Spinal cord (tissue), 10 donors: ENCODE results near the gene ZCCHC7. TPM values are rescaled to one million over a fixed set of nuclear protein-coding genes. Genes with fewer than 3 reads are reported as not detected.
A peak's percentile ranks its signal among the peaks of the same experiment; 100 is the strongest.
"Not testable (repeated sequence)": the region's sequence is repeated elsewhere in the genome, so short reads cannot be mapped to it uniquely, and the experiment has no call there.

Source experiments
- DNase-seq, 6 donors: peaks; one replicate each; pipeline versions ENCODE4 v3.0.0 to v3.0.0-alpha.2; 2013 to 2015; ENCODE audit warnings: low spot score in 6 of 6, low read depth in 4 of 6
- H3K27ac ChIP-seq: one replicate; pipeline ENCODE4 v1.5.1; 2013; ENCODE audit warnings: low read depth, low read length, control low read depth
- H3K27me3 ChIP-seq: one replicate; pipeline ENCODE4 v1.6.1; 2013; ENCODE audit warnings: low read length; ENCODE audit not compliant: control insufficient read depth, insufficient read depth
- H3K36me3 ChIP-seq: one replicate; pipeline ENCODE4 v1.6.1; 2013; ENCODE audit warnings: low read length; ENCODE audit not compliant: control insufficient read depth, insufficient read depth
- H3K4me1 ChIP-seq: one replicate; pipeline ENCODE4 v1.6.1; 2013; ENCODE audit warnings: low read length; ENCODE audit not compliant: control insufficient read depth, insufficient read depth
- H3K4me3 ChIP-seq: one replicate; pipeline ENCODE4 v1.5.1; 2013; ENCODE audit warnings: low read depth, low read length, control low read depth
- H3K9me3 ChIP-seq: one replicate; pipeline ENCODE4 v1.6.1; 2013; ENCODE audit warnings: low read length; ENCODE audit not compliant: control insufficient read depth, insufficient read depth
- WGBS: methylation state at CpG from one replicate; pipeline ENCODE4 v1.1.5; 2013; ENCODE audit warnings: missing lambda C conversion rate; ENCODE audit not compliant: insufficient coverage; 5-methylcytosine and 5-hydroxymethylcytosine counted together
- polyA plus RNA-seq, 2 donors: library from polyadenylated mRNA; unstranded; fragments of 120-200 nt; gene quantifications; one replicate each; pipeline ENCODE4 v1.2.1, GENCODE V29; 2013; ENCODE audit not compliant: insufficient read length in 2 of 2
- total RNA-seq, 2 donors: library from RNA; depleted of rRNA in 1 of 2; stranded (reverse); fragments of 120-200 nt in 1 of 2; fragments of >200 nt in 1 of 2; gene quantifications; one replicate each; pipeline versions ENCODE4 v1.2.3 to v1.2.4, GENCODE V29; 2013 to 2014
- donor health status: healthy.

The ZCCHC7 gene
- total and polyA plus RNA-seq, 4 donors: 14.3 to 26.5 (median 20.1) TPM

DNA sequence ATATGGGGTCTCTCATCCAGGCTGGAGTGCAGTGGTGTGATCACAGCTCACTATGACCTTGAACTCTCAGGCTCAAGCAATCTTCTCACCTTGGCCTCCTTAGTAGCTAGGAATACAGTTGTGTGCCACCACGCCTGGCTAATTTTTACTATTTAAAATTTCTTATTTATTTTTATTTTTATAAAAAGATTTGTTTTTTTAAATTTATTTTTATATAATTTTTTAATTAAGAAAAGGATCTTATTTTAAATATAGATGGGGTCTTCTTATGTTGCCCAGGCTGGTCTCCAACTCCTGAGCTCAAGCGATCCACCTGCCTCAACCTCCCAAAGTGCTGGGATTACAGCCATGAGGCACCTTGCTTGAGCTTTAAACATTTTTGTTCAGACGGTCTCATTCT lies 2.4 kb upstream of the ZCCHC7 start:
- H3K36me3 ChIP-seq: no peaks in the 10 kb centered on the region
- no peak overlapping the region for H3K4me3 ChIP-seq
- H3K4me1 ChIP-seq: peaks cover 5% of the 10 kb centered on the region
- no peak overlapping the region for H3K27ac ChIP-seq
- WGBS: 90% methylated on average over 2 of the region's 3 CpGs
- DNase-seq: no peak
- H3K27me3 ChIP-seq: no peaks in the 10 kb centered on the region
- no peaks in the 10 kb centered on the region for H3K9me3 ChIP-seq

DNA sequence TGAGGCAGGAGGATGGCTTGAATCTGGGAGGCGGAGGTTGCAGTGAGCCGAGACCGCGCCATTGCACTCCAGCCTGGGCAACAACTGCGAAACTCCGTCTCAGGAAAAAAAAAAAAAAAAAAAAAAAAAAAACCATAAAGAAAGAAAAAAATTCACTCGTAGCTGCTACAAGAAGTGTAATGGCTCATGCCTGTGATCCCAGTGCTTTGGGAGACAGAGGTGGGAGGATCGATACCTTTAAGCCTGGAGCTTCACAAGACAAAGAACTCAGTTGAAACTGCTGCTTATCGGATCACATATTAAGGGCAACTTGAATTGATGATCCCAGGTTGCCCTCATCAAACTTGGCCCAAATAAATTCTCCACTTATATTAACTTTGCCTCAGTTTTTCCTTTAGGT lies 1.0 kb upstream of the ZCCHC7 start:
- peak overlapping the region; percentile 73 for H3K4me3 ChIP-seq
- no CpG with 5 or more reads among the region's 9 CpGs for WGBS
- H3K27ac ChIP-seq: no peak overlapping the region

GRCh38 chr9:37120843-37121335 lies 515 bp downstream of the ZCCHC7 start:
- not testable (repeated sequence) for H3K4me1 ChIP-seq, H3K36me3 ChIP-seq, H3K9me3 ChIP-seq, H3K27me3 ChIP-seq
- 0% methylated on average over 23 of the region's 23 CpGs for WGBS
- Histone ChIP-seq H3K27ac (peak overlapping the region; percentile 95), H3K4me3 (peak overlapping the region; percentile 73)
- peak in 2 of 6 donors; percentile 9 to 12 for DNase-seq

More for the DNA sequence above, 1.0 kb upstream of the ZCCHC7 start:
- Histone ChIP-seq H3K9me3 (no peaks in the 10 kb centered on the region), H3K36me3 (no peaks in the 10 kb centered on the region), H3K27me3 (no peaks in the 10 kb centered on the region), H3K4me1 (peaks cover 5% of the 10 kb centered on the region)
- DNase-seq: no peak

- no peak for DNase-seq
- H3K9me3 ChIP-seq: no peaks in the 10 kb centered on the region
- WGBS: 94% methylated on average over 3 of the region's 4 CpGs
- H3K4me1 ChIP-seq: peaks cover 5% of the 10 kb centered on the region
- H3K27ac ChIP-seq: no peak overlapping the region
- H3K4me3 ChIP-seq: no peak overlapping the region
- no peaks in the 10 kb centered on the region for H3K27me3 ChIP-seq
- H3K36me3 ChIP-seq: no peaks in the 10 kb centered on the region
Measured at GRCh38 chr9:37121881-37122280, 1.5 kb downstream of the ZCCHC7 start.

DNA sequence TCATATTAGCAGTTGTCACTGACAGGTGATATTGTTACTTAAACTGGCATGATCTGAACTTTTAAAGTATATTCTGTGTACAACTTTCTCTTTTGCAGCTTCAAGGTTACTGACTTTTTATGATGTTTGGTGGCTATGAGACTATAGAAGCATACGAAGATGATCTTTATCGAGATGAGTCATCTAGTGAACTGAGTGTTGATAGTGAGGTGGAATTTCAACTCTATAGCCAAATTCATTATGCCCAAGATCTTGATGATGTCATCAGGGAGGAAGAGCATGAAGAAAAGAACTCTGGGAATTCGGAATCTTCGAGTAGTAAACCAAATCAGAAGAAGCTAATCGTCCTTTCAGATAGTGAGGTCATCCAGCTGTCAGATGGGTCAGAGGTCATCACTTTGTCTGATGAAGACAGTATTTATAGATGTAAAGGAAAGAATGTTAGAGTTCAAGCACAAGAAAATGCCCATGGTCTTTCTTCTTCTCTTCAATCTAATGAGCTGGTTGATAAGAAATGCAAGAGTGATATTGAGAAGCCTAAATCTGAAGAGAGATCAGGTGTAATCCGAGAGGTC lies 5.9 kb downstream of the ZCCHC7 start:
- Histone ChIP-seq H3K36me3 (no peaks in the 10 kb centered on the region), H3K27me3 (no peaks in the 10 kb centered on the region), H3K4me3 (no peak overlapping the region), H3K4me1 (no peaks in the 10 kb centered on the region), H3K9me3 (no peaks in the 10 kb centered on the region), H3K27ac (no peak overlapping the region)
- WGBS: 87% methylated on average over 4 of the region's 6 CpGs
- DNase-seq: no peak

- no peaks in the 10 kb centered on the region for H3K9me3 ChIP-seq
- DNase-seq: no peak
Measured at GRCh38 chr9:37127018-37127417, 6.6 kb downstream of the ZCCHC7 start.

GRCh38 chr9:37128051-37128450 lies 7.7 kb downstream of the ZCCHC7 start:
- no peaks in the 10 kb centered on the region for H3K9me3 ChIP-seq
- DNase-seq: no peak
- H3K36me3 ChIP-seq: no peaks in the 10 kb centered on the region
- no peaks in the 10 kb centered on the region for H3K4me1 ChIP-seq
- H3K27ac ChIP-seq: no peak overlapping the region
- no peak overlapping the region for H3K4me3 ChIP-seq
- H3K27me3 ChIP-seq: no peaks in the 10 kb centered on the region
- 93% methylated on average over 3 of the region's 3 CpGs for WGBS

More at GRCh38 chr9:37127018-37127417, 6.6 kb downstream of the ZCCHC7 start:
- 94% methylated on average over 2 of the region's 3 CpGs for WGBS
- Histone ChIP-seq H3K4me3 (no peak overlapping the region), H3K4me1 (no peaks in the 10 kb centered on the region), H3K27me3 (no peaks in the 10 kb centered on the region), H3K27ac (no peak overlapping the region), H3K36me3 (no peaks in the 10 kb centered on the region)

DNA sequence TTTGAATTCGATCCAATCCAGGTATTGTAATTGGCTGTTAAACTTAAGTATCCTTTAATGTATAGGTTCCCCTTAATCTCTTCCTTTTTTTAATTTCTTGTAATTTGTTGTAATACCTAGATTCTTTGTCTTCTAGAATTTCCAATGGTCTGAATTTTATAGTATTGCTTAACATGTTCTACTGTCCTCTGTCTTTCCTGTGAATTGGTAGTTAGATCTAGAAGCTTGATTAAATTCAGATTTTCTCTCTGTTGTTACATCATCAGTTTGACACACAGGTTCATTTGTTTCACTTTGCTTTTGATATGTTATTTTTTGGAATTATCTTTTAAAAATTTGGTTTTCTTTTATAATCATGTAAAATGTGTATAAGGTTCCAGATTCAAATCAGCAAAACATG lies 13.8 kb downstream of the ZCCHC7 start:
- no peak overlapping the region for H3K4me3 ChIP-seq
- WGBS: no CpG with 5 or more reads among the region's 1 CpG
- H3K4me1 ChIP-seq: no peaks in the 10 kb centered on the region
- H3K9me3 ChIP-seq: no peaks in the 10 kb centered on the region
- DNase-seq: no peak
- peaks cover 6% of the 10 kb centered on the region for H3K36me3 ChIP-seq
- H3K27me3 ChIP-seq: no peaks in the 10 kb centered on the region
- no peak overlapping the region for H3K27ac ChIP-seq

- Histone ChIP-seq H3K27me3 (no peaks in the 10 kb centered on the region), H3K4me1 (no peaks in the 10 kb centered on the region), H3K9me3 (no peaks in the 10 kb centered on the region), H3K27ac (no peak overlapping the region), H3K4me3 (no peak overlapping the region), H3K36me3 (peaks cover 6% of the 10 kb centered on the region)
- DNase-seq: no peak
- WGBS: no CpG with 5 or more reads among the region's 2 CpGs
Measured at GRCh38 chr9:37141015-37141414, 20.6 kb downstream of the ZCCHC7 start.

GRCh38 chr9:37144762-37145161 lies 24.4 kb downstream of the ZCCHC7 start:
- no peaks in the 10 kb centered on the region for H3K36me3 ChIP-seq
- DNase-seq: no peak
- H3K4me3 ChIP-seq: no peak overlapping the region
- H3K9me3 ChIP-seq: no peaks in the 10 kb centered on the region
- WGBS: 20% methylated on average over 1 of the region's 2 CpGs
- no peaks in the 10 kb centered on the region for H3K27me3 ChIP-seq
- H3K4me1 ChIP-seq: no peaks in the 10 kb centered on the region
- H3K27ac ChIP-seq: no peak overlapping the region
